Measurements from ENCODE around the gene AP3S1. TPM values are rescaled to one million over a fixed set of nuclear protein-coding genes. Genes with fewer than 3 reads are reported as not detected.

AP3S1 gene
- total and polyA plus RNA-seq, 2 of the 13 experiments (the other 11 are each of a cell fraction or from before 2014, with no cell fraction given): 50.5 to 85.9 TPM

- TF ChIP-seq IKZF4 (CRISPR knock-in tag; IDR thresholded peaks at IDR 0.05; ENCODE audit: borderline replicate concordance, low read depth, not compliant biosample characterization): no peak
- TF ChIP-seq, protein P1, sequence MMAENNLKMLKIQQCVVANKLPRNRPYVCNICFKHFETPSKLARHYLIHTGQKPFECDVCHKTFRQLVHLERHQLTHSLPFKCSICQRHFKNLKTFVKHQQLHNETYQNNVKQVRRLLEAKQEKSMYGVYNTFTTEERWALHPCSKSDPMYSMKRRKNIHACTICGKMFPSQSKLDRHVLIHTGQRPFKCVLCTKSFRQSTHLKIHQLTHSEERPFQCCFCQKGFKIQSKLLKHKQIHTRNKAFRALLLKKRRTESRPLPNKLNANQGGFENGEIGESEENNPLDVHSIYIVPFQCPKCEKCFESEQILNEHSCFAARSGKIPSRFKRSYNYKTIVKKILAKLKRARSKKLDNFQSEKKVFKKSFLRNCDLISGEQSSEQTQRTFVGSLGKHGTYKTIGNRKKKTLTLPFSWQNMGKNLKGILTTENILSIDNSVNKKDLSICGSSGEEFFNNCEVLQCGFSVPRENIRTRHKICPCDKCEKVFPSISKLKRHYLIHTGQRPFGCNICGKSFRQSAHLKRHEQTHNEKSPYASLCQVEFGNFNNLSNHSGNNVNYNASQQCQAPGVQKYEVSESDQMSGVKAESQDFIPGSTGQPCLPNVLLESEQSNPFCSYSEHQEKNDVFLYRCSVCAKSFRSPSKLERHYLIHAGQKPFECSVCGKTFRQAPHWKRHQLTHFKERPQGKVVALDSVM (CRISPR knock-in tag; IDR thresholded peaks at IDR 0.05): no peak
- TF ChIP-seq ZFP82 (CRISPR knock-in tag; IDR thresholded peaks at IDR 0.05; ENCODE audit: borderline replicate concordance): no peak
- TF ChIP-seq TMF1 (CRISPR knock-in tag; IDR thresholded peaks at IDR 0.05; ENCODE audit: low read depth): no peak
- TF ChIP-seq, protein P2, sequence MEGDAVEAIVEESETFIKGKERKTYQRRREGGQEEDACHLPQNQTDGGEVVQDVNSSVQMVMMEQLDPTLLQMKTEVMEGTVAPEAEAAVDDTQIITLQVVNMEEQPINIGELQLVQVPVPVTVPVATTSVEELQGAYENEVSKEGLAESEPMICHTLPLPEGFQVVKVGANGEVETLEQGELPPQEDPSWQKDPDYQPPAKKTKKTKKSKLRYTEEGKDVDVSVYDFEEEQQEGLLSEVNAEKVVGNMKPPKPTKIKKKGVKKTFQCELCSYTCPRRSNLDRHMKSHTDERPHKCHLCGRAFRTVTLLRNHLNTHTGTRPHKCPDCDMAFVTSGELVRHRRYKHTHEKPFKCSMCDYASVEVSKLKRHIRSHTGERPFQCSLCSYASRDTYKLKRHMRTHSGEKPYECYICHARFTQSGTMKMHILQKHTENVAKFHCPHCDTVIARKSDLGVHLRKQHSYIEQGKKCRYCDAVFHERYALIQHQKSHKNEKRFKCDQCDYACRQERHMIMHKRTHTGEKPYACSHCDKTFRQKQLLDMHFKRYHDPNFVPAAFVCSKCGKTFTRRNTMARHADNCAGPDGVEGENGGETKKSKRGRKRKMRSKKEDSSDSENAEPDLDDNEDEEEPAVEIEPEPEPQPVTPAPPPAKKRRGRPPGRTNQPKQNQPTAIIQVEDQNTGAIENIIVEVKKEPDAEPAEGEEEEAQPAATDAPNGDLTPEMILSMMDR (CRISPR knock-in tag; IDR thresholded peaks at IDR 0.05): no peak
- TF ChIP-seq, protein P3, sequence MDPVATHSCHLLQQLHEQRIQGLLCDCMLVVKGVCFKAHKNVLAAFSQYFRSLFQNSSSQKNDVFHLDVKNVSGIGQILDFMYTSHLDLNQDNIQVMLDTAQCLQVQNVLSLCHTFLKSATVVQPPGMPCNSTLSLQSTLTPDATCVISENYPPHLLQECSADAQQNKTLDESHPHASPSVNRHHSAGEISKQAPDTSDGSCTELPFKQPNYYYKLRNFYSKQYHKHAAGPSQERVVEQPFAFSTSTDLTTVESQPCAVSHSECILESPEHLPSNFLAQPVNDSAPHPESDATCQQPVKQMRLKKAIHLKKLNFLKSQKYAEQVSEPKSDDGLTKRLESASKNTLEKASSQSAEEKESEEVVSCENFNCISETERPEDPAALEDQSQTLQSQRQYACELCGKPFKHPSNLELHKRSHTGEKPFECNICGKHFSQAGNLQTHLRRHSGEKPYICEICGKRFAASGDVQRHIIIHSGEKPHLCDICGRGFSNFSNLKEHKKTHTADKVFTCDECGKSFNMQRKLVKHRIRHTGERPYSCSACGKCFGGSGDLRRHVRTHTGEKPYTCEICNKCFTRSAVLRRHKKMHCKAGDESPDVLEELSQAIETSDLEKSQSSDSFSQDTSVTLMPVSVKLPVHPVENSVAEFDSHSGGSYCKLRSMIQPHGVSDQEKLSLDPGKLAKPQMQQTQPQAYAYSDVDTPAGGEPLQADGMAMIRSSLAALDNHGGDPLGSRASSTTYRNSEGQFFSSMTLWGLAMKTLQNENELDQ (CRISPR knock-in tag; IDR thresholded peaks at IDR 0.05; ENCODE audit: borderline replicate concordance): no peak
- no peak for TF ChIP-seq SMARCC2 (IDR thresholded peaks at IDR 0.05)
- TF ChIP-seq MAF1 (CRISPR knock-in tag; IDR thresholded peaks at IDR 0.05; ENCODE audit: borderline replicate concordance): no peak
- TF ChIP-seq ZNF264 (CRISPR knock-in tag; IDR thresholded peaks at IDR 0.05): no peak
- TF ChIP-seq SMC3 (IDR thresholded peaks at IDR 0.05; ENCODE audit: low read length): no peak
- no peak for TF ChIP-seq ZNF225 (CRISPR knock-in tag; IDR thresholded peaks at IDR 0.05)
- no TSS peak for BruUV-seq (replicated peaks)
- in situ Hi-C loops (cut with HindIII; ENCODE audit: extremely low pct_ligation_motif_present, low pct_unique_long_range_greater_than_20kb) (no loop called here), intact Hi-C loops (cut with micrococcal nuclease; ENCODE audit: unreplicated experiment) (no loop called here)
- no peaks in the 10 kb centered on the region for H3K36me3 ChIP-seq (replicated peaks in 1 of 2; ENCODE audit: control insufficient read depth in 1 of 2, insufficient read depth in 2 of 2, low read length in 2 of 2)
- no peak overlapping the region for H3K4me3 ChIP-seq (replicated peaks in 1 of 3; ENCODE audit: insufficient read depth in 1 of 3, low read depth in 2 of 3, low read length in 3 of 3)
- no peaks in the 10 kb centered on the region for H4K20me1 ChIP-seq (ENCODE audit: insufficient read depth, low read length)
- no peak overlapping the region for H3K4me2 ChIP-seq (ENCODE audit: low read depth, low read length)
- H3K27ac ChIP-seq (ENCODE audit: extremely low read length, insufficient read depth, low read length): no peak overlapping the region
- H3K27me3 ChIP-seq (ENCODE audit: control insufficient read depth in 1 of 2, insufficient read depth in 2 of 2, low read length in 2 of 2): peaks cover 7 to 29% of the 10 kb centered on the region in 2 experiments; a peak in 4 of 5 replicates
- no peaks in the 10 kb centered on the region for H3K9me3 ChIP-seq (ENCODE audit: low read length)
- CTCF ChIA-PET (ENCODE audit: low intra/inter-chr PET ratio, low total read pairs): no interaction called here
- FAIRE-seq (no peak), DNase-seq (ENCODE audit: low spot score) (no peak), ATAC-seq (no peak)
- POLR2A ChIA-PET: no interaction called here
- peaks cover 55% of the 10 kb centered on the region for H3K4me1 ChIP-seq (ENCODE audit: insufficient read depth, low read length)
- no peak overlapping the region for H3K9ac ChIP-seq (ENCODE audit: insufficient read depth, low read depth, low read length)
- H3K79me2 ChIP-seq (ENCODE audit: insufficient read depth, low read length): no peaks in the 10 kb centered on the region
- H2AFZ ChIP-seq (ENCODE audit: low read length): no peak overlapping the region
Measured at GRCh38 chr5:115811406-115811805, 30.3 kb upstream of the AP3S1 start.

All from HepG2 (cell line).